GM19324 (cell line): ENCODE data around the gene GHRL.

Source experiments
- ATAC-seq: cut with Tn5 transposase; IDR thresholded peaks from one replicate; pipeline ENCODE4 v1.9.1; 2021; ENCODE audit warnings: mild to moderate bottlenecking, moderate library complexity; ENCODE audit not compliant: unreplicated experiment, low FRiP score

The GHRL gene

DNA sequence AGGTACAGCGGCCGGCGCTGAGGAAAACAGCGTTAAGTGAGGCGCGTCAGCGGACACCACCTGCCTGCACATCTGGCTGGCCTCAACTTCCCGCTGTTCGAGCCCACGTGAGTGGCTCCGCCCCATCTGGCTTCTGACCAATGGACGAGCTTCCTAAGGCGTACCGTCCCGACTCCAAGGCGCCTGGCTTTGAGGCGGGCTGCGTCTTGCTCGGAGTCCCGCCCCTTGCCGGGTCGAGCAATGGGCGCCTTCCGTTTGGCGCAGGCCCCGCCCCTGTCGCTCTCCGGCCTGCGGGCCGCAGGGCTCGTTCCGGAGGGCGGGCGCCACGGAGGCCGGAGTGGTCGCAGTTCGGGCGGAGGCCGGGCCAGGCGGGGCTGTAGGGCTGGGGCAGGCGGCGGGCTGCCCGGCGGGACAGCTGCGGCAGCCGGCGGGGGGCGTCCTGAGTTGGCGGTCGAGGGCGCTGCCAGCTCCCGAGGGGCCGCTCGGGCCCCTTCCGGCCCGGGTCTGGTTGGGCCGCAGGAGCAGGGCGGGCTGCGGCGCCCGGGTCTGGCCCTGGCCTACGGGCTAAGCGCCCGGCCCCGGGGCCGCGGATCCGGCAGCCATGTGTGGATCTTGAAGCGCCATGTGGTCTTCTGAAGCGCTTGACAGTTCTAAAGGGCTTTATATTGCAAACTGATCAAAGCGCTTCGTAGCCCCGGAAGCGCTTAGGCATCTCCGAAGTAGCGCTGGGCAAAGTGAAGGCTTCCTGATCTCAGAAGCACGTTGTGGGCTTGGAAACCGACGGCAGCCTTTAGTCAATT lies 44.4 kb downstream of the GHRL start, which contains the start of gene TATDN2:
TATDN2 (plus strand) TSS at position 276 of the 800 bp plus-strand sequence. CDS start 742 bp downstream, outside the sequence.
- ATAC-seq, result peak; percentile 96

GRCh38 chr3:10247679-10248183 lies 45.0 kb downstream of the GHRL start:
- no peak for ATAC-seq

GRCh38 chr3:10245081-10245712 lies 47.5 kb downstream of the GHRL start:
- no peak for ATAC-seq

DNA sequence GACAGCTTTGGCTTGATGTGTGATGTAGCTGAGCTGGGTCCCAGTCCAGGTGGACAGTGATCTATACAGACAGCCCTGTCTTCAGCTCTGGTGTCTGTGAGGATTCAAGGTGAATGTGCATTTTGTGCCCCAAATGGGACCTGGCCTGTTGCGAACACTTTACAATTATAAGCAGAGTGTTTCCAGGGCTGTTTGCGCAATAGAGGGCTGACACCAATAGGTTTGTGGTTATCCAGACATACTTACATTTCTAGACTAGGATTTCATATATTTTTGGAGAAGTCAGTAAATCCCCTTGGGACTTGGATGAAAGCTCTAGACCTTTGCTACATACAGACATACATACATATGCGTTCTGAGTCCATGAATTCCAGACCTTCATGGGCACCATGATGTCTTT lies 48.7 kb downstream of the GHRL start:
- ATAC-seq, result no peak

DNA sequence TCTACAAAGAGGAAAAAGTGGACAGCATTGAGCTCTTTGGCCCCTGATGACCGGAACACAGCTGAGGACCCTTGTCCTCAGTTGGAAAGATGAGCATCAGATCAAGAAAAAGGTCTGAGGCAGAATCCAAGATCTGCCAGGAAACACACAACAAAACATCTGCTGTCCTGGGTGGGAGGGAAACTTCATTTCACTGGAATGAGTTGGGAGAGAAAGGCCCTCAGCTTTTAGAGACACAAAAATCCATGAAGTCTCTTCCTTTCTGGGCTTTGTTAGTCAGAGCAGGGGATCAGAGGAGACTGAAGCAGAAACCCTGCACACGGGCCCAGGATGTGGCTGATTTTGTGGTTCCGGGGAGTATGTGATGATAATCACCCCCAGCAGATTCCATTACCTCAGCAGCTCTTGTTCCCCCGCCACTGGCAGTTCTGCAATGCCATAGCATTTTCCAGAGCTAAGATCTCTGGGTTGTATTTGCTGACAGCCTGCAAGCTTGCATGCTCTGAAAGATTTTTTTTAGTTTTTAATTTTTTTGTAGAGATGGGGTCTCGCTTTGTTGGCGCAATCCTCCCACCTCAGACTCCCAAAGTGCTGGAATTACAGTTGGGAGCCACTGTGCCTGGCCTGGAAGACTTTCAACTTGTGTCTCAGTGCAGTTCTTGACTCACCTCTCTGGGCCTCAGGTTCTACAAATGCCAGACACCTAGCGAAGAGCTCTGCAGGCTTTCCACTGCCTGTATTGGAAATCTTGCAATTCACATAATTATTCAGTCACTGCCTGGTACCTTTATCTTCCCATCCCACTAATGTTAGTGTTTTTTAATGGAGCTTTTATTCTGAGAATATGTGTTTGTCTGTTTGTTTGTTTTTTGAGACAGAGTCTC lies 50.3 kb downstream of the GHRL start:
- no peak for ATAC-seq

GRCh38 chr3:10240799-10241198 lies 51.9 kb downstream of the GHRL start:
- no peak for ATAC-seq

DNA sequence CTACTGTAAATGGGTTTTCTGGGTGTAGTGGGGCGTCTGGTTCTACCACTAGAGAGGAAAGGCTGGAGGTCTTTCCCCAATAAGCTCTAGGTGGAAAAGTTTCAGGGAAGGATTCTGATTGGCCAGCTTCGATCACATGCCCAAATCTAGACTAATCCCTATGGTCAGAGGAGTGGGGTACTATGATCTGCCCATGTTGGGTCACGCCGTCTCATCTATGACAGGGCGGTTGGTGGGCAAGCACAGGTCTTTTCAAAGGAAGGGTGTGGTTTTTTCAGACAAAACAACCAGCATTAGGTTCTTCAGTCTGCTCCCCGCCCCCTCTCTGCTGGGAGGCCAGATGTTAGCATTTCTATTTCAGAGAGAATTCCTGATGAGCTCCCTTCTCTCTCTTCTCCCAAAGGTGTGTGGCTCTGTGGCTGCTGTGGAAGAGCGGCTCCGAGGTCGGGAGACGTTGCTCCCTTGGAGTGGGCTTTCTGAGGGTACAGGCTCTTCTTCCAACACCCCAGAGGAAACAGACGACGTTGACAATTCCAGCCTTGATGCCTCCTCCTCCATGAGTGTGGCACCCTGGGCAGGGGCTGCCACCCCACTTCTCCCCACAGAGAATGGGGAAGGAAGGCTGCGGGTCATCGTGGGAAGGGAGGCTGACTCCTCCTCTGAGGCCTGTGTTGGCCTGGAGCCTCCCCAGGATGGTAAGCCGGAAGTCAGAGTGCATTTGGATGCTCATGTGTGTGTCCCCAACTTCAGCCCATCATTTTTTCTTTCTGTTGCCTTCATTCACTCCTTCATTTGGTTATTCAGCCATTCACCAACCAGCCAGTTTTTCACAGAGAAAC lies 54.2 kb downstream of the GHRL start:
- no peak for ATAC-seq
